Peyer's patch (tissue), 4 donors: ENCODE results near the gene UBXN1. TPM values are rescaled to one million over a fixed set of nuclear protein-coding genes. Genes with fewer than 3 reads are reported as not detected.

ENCODE experiments used
- DNase-seq, 3 donors: peaks; one replicate each; pipeline ENCODE4 v3.0.0-alpha.2; 2017 to 2019
- H3K27ac ChIP-seq, 4 donors: fragments of 200-600 bp; sonication (generic); one replicate each; pipeline ENCODE4 v1.5.1; 2016 to 2019
- H3K27me3 ChIP-seq, 2 donors: fragments of 200-600 bp; sonication (generic); one replicate each; pipeline ENCODE4 v1.5.1; 2019
- H3K36me3 ChIP-seq, 3 donors: fragments of 200-600 bp; sonication (generic); one replicate each; pipeline ENCODE4 v1.5.1; 2016 to 2019
- H3K4me1 ChIP-seq, 4 donors: fragments of 200-600 bp; sonication (generic); one replicate each; pipeline ENCODE4 v1.5.1; 2016 to 2019
- H3K4me3 ChIP-seq, 4 donors: fragments of 200-600 bp; sonication (generic); 1 replicate in 3 of 4; 2 replicates in 1 of 4; pipeline ENCODE4 v1.5.1; 2016 to 2019; ENCODE audit warnings: mild to moderate bottlenecking in 1 of 4
- H3K9me3 ChIP-seq, 4 donors: fragments of 200-600 bp; sonication (generic); one replicate each; pipeline ENCODE4 v1.5.1; 2016 to 2019; ENCODE audit warnings: mild to moderate bottlenecking in 1 of 4
- POLR2A ChIP-seq, 2 donors: fragments of 450-650 bp; IDR thresholded peaks; one replicate each; pipeline ENCODE4 v1.5.1; 2017; ENCODE audit warnings: antibody characterized with exemption in 2 of 2, mild to moderate bottlenecking in 2 of 2, moderate library complexity in 2 of 2
- total RNA-seq, 4 donors: library from RNA; depleted of rRNA; stranded (reverse); fragments of >200 nt; gene quantifications; one replicate each; pipeline ENCODE4 v1.1.0, GENCODE V29; 2016
- TF ChIP-seq, protein P1 (sequence below), 6 experiments: fragments of 450-650 bp in 4 of 6; fragments of 200-600 bp in 2 of 6; sonication (generic) in 1 of 6; IDR thresholded peaks; one replicate each; pipeline ENCODE4 v1.5.1; 2017 to 2019; ENCODE audit warnings: antibody characterized with exemption in 6 of 6, mild to moderate bottlenecking in 3 of 6, moderate library complexity in 1 of 6

The UBXN1 gene
- total RNA-seq, 4 donors from 2014 or later = 91.1 to 169 (median 100) TPM

DNA sequence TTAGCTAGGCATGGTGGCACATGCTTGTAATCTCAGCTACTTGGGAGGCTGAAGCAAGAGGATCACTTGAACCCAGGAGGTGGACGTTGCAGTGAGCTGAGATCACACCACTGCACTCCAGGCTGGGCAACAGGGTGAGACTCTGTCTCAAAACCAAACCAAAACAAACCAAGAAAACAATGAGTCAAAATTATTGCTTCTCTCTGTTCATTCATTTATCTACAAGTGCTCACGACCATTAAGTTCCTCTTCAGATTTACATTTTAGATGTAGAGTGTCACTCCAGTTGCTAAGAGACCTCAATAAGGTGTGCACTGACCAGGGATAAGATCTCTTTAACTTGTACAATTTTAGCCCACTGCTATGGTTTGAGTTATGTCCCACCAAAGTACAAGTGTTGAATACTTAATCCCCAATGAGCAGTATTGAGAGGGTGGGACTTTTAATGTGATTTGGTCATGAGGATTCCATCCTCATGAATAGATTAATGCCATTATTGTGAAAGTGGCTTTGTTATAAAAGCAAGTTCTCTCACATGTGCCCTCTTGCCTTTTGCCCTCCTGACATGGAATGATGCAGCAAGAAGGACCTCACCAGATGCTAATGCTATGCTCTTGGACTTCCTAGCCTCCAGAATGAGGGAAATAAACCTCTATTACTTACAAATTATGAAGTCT lies 40.6 kb upstream of the UBXN1 start:
- TF ChIP-seq, protein P1, sequence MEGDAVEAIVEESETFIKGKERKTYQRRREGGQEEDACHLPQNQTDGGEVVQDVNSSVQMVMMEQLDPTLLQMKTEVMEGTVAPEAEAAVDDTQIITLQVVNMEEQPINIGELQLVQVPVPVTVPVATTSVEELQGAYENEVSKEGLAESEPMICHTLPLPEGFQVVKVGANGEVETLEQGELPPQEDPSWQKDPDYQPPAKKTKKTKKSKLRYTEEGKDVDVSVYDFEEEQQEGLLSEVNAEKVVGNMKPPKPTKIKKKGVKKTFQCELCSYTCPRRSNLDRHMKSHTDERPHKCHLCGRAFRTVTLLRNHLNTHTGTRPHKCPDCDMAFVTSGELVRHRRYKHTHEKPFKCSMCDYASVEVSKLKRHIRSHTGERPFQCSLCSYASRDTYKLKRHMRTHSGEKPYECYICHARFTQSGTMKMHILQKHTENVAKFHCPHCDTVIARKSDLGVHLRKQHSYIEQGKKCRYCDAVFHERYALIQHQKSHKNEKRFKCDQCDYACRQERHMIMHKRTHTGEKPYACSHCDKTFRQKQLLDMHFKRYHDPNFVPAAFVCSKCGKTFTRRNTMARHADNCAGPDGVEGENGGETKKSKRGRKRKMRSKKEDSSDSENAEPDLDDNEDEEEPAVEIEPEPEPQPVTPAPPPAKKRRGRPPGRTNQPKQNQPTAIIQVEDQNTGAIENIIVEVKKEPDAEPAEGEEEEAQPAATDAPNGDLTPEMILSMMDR (IDR thresholded peaks at IDR 0.05) = no peak
- no peak for TF ChIP-seq POLR2A (IDR thresholded peaks at IDR 0.05)
- peaks cover 0 to 27% (median 5%) of the 10 kb centered on the region in 4 donors for H3K4me1 ChIP-seq
- no peaks in the 10 kb centered on the region for H3K9me3 ChIP-seq
- H3K36me3 ChIP-seq = peaks cover 3 to 98% (median 7%) of the 10 kb centered on the region in 3 donors
- H3K27ac ChIP-seq = no peak overlapping the region
- DNase-seq = no peak
- no peak overlapping the region for H3K4me3 ChIP-seq
- no peaks in the 10 kb centered on the region for H3K27me3 ChIP-seq

DNA sequence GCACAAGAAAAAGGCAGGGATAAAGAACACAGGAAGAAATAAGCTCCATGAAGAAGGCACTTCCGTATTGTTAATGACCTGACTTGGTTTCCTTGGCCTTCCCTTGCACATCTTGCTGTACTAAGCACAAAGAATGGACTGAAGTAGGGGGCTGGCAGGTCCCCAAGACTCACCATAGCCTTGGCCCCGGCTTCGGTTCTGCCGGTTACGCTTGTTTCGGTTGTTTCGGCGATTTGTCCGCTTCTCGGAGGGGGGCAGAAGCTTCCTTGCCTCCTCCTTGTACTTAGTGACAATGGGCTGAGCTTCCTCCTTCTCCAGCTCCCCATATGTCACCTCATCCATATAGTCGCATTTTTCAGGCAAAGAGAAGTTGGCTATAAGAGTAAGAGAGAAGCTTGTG lies 37.9 kb upstream of the UBXN1 start:
- Histone ChIP-seq H3K4me1 (peaks cover 0 to 35% (median 3%) of the 10 kb centered on the region in 4 donors), H3K27ac (no peak overlapping the region), H3K4me3 (no peak overlapping the region), H3K27me3 (no peaks in the 10 kb centered on the region), H3K9me3 (no peaks in the 10 kb centered on the region), H3K36me3 (peaks cover 0 to 100% (median 7%) of the 10 kb centered on the region in 3 donors)
- TF ChIP-seq POLR2A (IDR thresholded peaks at IDR 0.05) = no peak
- TF ChIP-seq, protein P1 (IDR thresholded peaks at IDR 0.05) = no peak
- DNase-seq = peak in 1 of 3 donors; percentile 14

GRCh38 chr11:62716206-62716605 lies 37.3 kb upstream of the UBXN1 start:
- Histone ChIP-seq H3K27me3 (no peaks in the 10 kb centered on the region), H3K4me1 (peaks cover 0 to 35% (median 3%) of the 10 kb centered on the region in 4 donors), H3K27ac (no peak overlapping the region), H3K4me3 (no peak overlapping the region), H3K9me3 (no peaks in the 10 kb centered on the region), H3K36me3 (peaks cover 0 to 100% (median 7%) of the 10 kb centered on the region in 3 donors)
- no peak for DNase-seq
- TF ChIP-seq, protein P1 (IDR thresholded peaks at IDR 0.05) = no peak
- TF ChIP-seq POLR2A (IDR thresholded peaks at IDR 0.05) = no peak

DNA sequence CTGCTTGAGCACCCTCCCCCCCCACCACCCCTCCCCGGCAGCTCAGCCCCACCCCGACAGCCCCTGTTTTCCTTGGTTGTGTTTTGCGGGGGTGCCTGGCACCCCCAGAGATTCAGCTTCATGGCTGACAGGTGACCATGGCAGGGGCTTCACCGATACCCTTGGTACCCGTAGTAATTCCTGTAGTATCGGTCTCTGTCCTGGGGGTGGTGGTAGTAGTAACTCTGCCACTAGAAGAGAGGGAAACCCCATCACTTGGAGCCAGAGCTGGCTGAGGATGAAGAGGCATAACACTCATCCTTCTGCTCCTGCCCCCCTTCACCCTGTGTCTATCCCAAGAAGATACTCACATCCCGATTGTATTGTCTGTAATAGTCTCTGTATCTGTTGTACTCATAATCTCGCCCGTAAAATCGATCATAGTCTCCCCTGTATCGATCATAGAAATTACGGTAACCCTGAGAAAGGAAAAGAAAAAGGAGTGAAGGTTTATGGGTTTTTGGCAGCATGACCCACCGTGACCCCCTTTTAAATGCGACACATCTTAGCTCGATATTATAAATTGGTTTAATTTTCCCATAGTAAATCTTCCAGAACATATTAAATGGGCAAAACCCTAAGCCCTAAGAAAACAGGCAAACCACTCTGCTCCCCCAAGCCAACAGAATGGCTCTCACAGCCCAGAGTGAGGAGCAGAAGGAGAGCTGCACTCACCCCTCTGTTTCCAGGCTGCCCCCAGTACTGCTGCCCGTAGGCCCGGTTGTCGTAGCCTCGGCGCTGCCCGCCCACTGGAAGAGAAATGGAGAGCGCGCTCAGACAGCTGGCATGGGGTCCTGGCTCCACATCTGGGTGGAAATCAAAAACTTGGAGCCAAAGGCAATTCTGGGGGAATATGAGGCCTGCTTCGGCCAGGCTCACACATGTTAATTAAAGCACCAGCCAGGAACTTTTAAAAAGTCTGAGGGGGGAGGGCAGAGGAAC lies 36.6 kb upstream of the UBXN1 start:
- Histone ChIP-seq H3K4me3 (no peak overlapping the region), H3K9me3 (no peaks in the 10 kb centered on the region), H3K36me3 (peaks cover 0 to 100% (median 7%) of the 10 kb centered on the region in 3 donors), H3K27ac (no peak overlapping the region), H3K27me3 (no peaks in the 10 kb centered on the region), H3K4me1 (peaks cover 0 to 35% (median 3%) of the 10 kb centered on the region in 4 donors)
- no peak for TF ChIP-seq POLR2A (IDR thresholded peaks at IDR 0.05)
- TF ChIP-seq, protein P1 (IDR thresholded peaks at IDR 0.05) = no peak
- no peak for DNase-seq

DNA sequence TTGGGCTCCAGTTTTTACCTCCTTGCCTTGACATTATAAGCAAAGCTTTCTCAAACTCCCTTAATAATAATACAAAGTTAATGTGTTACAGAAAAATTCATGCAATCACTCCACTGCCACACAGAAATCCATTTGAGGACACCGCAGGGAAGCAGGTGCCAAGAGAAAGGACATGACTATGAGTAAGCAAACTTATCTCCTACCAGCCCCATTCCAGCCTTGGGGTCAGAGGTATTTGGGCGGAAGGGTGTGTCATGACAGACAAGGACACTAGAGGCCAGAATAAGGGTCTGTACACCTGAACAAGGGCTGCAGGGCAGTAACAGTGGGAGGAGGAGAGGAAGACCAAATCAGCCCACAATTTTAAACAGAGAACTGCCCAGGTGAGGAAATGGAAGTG lies 34.5 kb upstream of the UBXN1 start:
- TF ChIP-seq POLR2A (IDR thresholded peaks at IDR 0.05) = no peak
- TF ChIP-seq, protein P1 (IDR thresholded peaks at IDR 0.05) = no peak
- no peak overlapping the region for H3K4me3 ChIP-seq
- no peaks in the 10 kb centered on the region for H3K9me3 ChIP-seq
- DNase-seq = peak in 2 of 3 donors; percentile 61 to 84
- H3K27ac ChIP-seq = peak overlapping the region in 3 of 4 donors; percentile 52 to 88 (median 67)
- H3K27me3 ChIP-seq = no peaks in the 10 kb centered on the region
- peaks cover 0 to 50% (median 5%) of the 10 kb centered on the region in 4 donors for H3K4me1 ChIP-seq
- peaks cover 0 to 79% (median 7%) of the 10 kb centered on the region in 3 donors for H3K36me3 ChIP-seq
